AG20443 (cell line): ENCODE data around the gene ZBTB7C.
A peak's percentile ranks its signal among the peaks of the same experiment; 100 is the strongest.

Source experiments
- DNase-seq: peaks from one replicate; pipeline ENCODE4 v3.0.0; 2012; ENCODE audit warnings: low spot score, mixed read lengths

The ZBTB7C gene

GRCh38 chr18:48085781-48086487 lies 323.2 kb downstream of the ZBTB7C start:
- no peak for DNase-seq

DNA sequence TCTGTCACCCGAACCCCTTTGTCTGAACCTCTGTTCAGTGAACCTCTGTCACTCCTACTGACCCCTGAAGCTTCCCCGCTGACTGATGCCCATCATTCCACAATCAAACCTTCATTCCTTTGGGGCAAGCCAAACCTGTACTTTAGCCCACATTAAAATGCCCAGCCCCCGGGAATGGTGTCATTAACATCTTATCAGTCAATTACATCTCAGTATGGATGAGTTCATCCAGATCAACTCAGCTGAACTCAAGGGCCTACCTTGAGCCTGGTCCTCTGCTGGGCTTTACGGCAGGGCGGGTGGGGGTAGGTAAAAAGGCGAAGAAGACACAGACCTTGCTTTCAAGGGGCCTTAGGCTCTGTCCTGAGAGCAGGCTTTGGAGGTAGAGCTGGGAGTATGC lies 324.3 kb downstream of the ZBTB7C start:
- DNase-seq: no peak

DNA sequence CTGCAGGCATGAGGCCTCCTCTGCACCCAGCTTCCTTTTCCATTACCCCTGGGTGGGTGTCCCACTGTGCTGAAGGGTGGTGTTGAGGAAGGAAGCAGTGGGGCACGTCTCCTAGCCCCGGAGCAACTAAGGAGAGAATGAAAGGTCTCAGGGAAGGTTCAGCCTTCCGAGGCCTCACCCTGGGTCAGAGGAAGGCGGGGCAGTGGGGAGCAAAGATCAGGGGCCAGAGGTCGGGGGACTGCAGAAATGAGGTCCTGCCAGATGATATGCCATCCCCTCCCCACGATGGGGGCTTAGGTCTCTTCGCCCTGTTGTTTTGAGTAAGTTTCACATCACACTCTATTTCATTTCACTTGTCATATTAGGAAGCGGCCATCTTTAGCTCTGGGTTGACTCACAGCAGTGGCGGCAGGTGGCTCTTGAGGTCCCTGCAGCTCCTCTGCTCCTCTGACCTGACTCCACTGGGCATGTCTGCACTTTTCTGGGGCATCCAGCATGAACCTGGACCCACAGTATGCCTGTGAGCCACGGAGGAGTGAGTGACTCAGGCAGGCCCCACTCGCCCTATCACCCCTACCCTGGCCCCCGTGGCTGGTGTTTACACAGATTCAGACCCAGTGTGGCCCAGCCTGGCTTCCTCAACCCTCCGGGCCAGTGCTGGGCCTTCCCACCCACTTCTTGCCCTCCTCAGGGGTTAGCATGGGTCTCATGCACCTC lies 325.0 kb downstream of the ZBTB7C start:
- DNase-seq: no peak

DNA sequence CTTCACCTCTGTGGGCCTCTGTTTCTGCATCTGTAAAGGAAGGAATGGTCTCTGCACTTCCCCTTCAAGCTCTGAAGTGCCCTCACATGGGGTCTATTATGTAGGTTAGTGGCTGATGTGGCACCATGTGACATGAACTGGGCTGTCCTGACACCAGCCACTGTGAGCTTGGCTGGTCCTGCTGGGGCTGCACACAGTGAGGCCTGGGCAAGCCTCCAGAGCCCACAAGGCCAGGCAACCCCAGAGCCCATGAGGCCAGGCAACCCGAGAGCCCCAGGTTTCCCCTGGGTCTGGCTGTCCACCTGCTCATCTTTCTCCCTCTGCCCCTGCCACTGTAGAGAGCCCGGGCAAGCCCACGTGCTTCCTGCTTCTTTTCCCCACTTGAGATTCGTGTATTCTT lies 328.6 kb downstream of the ZBTB7C start:
- no peak for DNase-seq

- DNase-seq: no peak
Observed at GRCh38 chr18:48079885-48080284, 329.3 kb downstream of the ZBTB7C start.

DNA sequence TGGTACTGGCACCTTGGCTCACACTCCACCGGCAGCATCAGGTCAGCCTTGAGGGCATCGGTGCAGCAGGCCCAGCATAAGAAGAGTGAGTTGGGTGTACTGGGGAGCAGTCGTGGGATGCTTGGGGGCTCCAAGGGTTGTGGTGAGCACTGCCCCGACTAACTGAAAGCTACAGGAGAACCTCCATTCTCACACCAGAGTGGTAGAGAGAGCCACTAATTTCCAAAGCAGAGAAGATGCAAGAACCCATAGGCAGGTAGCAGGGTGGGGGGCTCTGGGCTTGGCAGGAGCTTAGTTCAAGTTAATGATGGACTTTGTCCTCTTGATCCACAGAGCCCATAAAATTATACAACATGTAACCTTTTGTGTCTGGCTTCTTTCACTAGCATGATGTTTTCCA lies 330.7 kb downstream of the ZBTB7C start:
- no peak for DNase-seq

GRCh38 chr18:48077291-48077690 lies 331.9 kb downstream of the ZBTB7C start:
- DNase-seq: no peak

DNA sequence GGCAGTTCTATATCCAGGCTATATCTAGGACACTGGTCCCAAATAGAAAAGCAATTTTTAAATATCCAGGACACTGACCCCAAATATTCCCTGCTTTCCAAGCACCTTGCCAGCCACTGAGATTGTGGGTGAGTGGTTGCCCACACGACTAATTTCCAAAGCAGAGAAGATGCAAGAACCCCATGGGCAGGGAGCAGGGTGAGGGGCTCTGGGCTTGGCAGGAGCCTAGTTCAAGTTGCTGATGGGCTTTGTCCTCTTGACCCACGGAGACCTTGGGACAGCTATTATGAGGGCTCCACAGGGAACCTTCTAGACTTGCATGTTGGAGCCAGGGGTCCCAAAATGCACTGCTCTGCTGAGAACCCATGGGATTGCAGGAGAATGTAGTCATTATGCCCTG lies 332.7 kb downstream of the ZBTB7C start:
- DNase-seq: no peak

DNA sequence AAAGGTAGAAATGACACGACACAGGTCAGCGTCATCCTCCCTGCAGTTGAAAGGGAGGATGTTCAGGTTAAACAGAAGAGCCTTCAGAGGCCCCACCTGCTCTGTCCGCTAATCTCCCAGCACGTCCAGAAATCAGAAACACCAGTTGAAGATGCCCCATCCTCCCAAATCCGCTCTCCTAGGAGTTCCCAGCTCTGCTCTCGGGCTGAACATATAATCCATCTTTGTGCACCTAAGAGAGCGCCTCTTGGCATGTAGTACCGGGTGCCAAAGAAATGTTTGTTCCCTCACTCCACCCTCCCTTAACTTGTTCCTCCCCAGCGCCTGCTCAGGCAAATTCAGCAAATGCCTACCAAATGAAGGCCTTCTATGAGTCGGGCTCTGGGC lies 333.5 kb downstream of the ZBTB7C start:
- no peak for DNase-seq

DNA sequence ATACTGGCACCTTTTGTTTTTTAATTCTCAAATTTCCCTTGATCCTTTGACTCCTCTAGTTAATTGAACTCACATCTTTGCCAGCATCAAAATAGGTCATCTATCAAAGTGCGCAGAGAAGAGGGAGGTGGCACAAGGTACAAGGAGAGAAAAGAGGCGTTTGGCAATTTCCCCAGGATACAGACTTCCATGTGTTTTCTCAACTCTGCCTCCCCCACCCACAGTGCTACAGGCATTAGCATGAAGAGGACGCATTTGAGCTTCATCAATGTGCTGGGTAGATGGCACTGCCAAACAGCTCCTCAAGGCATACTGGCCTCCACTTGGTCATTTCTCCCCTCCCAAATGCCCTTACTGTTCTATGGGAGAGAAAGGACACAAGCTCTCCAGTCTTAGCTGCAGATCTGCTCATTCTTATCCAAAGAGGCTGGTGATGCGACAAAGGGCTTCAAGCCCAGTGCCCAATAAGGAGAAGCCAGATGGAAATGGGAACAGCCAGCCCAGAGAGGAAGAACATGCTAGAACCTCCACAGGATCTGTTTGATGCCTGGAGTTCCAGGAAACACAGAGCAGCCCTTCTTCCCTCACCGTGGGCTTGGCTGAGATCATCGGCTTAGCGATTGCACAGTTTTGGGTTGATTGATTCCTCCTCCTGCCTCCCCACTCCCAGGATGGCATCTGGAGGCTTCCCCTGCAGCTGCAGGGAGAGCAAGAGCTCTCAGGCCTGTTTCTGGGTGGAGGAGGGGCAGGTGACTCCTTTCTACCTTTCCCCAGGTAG lies 334.1 kb downstream of the ZBTB7C start:
- no peak for DNase-seq

GRCh38 chr18:48073211-48073930 lies 335.8 kb downstream of the ZBTB7C start:
- peak; percentile 90 for DNase-seq

DNA sequence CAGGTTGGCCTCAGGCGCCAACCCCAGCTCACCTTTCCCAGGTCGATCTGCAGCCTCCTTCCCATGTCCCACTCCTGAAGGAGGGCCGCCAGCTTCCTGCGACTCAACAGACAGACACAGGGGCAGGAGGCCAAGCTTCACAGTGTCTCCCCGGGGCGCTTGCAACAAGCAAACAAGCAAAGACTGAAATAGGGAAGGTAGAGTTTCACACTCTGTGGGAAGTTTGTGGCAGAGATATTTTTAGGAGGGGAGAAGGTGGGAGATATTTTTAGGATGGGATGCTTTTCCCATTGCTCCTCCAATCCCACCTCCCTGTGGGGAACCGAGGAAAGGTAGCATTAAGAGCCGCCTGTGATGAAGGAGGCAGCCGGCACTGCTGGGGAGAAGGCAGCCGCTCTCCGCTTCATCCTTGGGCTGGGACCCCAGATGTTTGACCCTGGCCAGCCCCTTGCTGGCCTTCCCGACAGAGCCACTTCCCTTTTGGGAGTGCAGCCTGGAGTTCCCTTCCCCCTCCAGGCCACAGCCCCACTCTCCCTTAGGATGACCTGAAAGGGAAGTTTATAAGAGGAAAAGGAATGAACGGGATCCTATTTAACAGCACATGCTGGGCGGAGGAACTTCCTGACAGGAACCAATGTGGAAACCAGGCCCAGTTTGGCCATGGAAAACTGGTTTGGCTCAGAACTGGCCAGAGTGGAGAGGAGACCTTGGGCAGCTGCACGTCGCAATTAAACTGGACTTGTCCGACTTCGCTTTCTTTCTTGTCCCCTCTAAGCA lies 336.6 kb downstream of the ZBTB7C start:
- peak; percentile 61 for DNase-seq

- no peak for DNase-seq
Observed at GRCh38 chr18:48068916-48069445, 340.2 kb downstream of the ZBTB7C start.

DNA sequence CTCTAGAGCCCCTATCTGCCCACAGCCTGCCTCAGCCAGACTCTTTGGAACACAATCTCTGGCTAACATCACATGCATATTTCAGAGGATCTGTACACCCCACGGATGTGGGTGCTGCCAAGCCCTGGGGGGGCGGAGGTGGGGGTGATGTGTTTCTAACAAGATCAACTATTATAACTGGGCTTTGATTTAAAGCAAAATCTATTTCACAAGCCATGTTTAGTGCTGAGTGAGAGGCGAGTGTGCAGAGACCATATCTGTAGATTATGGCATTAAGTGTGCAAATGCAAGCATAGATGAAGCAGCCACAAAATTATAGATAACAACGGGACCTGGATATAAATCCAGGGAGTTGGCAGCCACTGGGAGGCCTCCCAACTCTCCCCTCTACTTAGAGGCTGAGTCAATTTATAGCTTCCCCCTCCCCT lies 342.9 kb downstream of the ZBTB7C start:
- no peak for DNase-seq

GRCh38 chr18:48065601-48065995 lies 343.6 kb downstream of the ZBTB7C start:
- DNase-seq: no peak

- DNase-seq: no peak
Observed at GRCh38 chr18:48064978-48065600, 344.1 kb downstream of the ZBTB7C start.

GRCh38 chr18:48061781-48062570 lies 347.2 kb downstream of the ZBTB7C start:
- DNase-seq: no peak

DNA sequence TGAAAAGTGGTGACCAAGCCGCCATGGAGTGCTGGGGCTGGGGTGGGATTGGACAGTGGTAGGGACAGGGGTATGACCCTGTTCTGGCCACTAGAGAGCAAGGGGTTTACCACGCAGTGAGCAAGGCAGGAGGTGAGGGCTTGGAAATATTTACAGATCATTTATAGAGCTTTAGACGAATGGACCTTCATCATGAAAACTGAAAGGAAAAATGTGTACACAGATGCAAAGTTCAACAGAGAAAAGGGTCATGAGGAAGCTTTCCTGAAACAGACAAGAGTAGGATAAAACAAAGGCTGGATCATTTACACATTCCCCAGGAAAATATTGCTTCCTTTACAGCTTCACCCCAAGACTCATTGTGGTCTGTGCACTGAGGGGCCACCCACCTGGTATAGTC lies 348.2 kb downstream of the ZBTB7C start:
- no peak for DNase-seq

DNA sequence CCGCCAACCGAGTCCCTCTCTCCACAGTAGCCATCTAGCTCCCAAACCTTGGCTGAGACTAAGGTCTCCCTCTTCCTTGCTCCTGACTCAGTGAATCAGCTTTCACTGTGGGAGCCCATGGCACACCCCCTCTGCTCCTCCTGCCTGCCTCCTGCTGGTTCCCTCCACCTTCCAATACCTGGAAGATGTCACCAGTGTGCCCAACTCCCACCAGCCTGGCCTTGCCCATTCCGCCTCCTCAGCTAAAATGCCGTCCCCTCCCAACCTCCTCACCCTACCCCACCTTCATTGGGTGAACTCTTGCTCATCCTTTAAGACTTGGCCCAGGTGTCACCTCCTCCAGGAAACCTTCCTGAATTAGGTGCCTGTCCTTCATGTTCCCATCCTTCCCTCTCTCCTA lies 348.8 kb downstream of the ZBTB7C start:
- DNase-seq: no peak

GRCh38 chr18:48059455-48060010 lies 349.6 kb downstream of the ZBTB7C start:
- DNase-seq: no peak
